AG04449 (cell line): Measurements from ENCODE around the gene COL19A1.

Source experiments
- CTCF ChIA-PET: fragments of 350-600 bp; formaldehyde crosslinking; extraction: SDS; loops from one replicate; lab custom pipeline; 2021; ENCODE audit warnings: antibody characterized with exemption; lab: Yijun Ruan, JAX
- POLR2A ChIA-PET: fragments of 400-600, 350-600 bp; formaldehyde crosslinking; extraction: SDS; loops from one replicate; lab custom pipeline; 2020; ENCODE audit warnings: antibody characterized with exemption, inconsistent platforms; lab: Yijun Ruan, JAX
- DNase-seq: peaks from one replicate; pipeline ENCODE4 v3.0.0-alpha.2; 2010; ENCODE audit warnings: low read depth, low spot score
- H3K4me3 ChIP-seq: 2 replicates; pipeline ENCODE4 v1.5.1; 2011; ENCODE audit warnings: low read depth, mild to moderate bottlenecking, control low read depth, low read length
- CTCF ChIP-seq: IDR thresholded peaks from one replicate; pipeline ENCODE4 v1.5.1; 2011; ENCODE audit warnings: mild to moderate bottlenecking, moderate library complexity, low read length, control low read depth, inconsistent platforms; ENCODE audit not compliant: insufficient read depth; ENCODE audit errors: missing control alignments

COL19A1 gene

GRCh38 chr6:69843189-69843588 lies 23.2 kb upstream of the COL19A1 start:
- H3K4me3 ChIP-seq: no peak overlapping the region
- ChIA-PET POLR2A (no interaction called here), CTCF (no interaction called here)
- DNase-seq: no peak
- TF ChIP-seq CTCF: no peak

- ChIA-PET POLR2A (no interaction called here), CTCF (no interaction called here)
- DNase-seq: no peak
- H3K4me3 ChIP-seq: no peak overlapping the region
- TF ChIP-seq CTCF: no peak
Measured at GRCh38 chr6:69846312-69846711, 20.0 kb upstream of the COL19A1 start.

GRCh38 chr6:69846770-69847491 lies 19.4 kb upstream of the COL19A1 start:
- H3K4me3 ChIP-seq: no peak overlapping the region
- POLR2A ChIA-PET: no interaction called here
- DNase-seq: no peak
- TF ChIP-seq CTCF: no peak
- CTCF ChIA-PET: no interaction called here

- TF ChIP-seq CTCF: no peak
- H3K4me3 ChIP-seq: no peak overlapping the region
- ChIA-PET CTCF (no interaction called here), POLR2A (no interaction called here)
- no peak for DNase-seq
Measured at GRCh38 chr6:69847492-69847788, 18.9 kb upstream of the COL19A1 start.

GRCh38 chr6:69848552-69848951 lies 17.8 kb upstream of the COL19A1 start:
- ChIA-PET CTCF (interaction anchor here (1.1 kb wide), 1 partner anchor 10 kb away, joined by 4 read pairs; no protein-coding TSS in a partner anchor), POLR2A (no interaction called here)
- TF ChIP-seq CTCF: no peak
- H3K4me3 ChIP-seq: no peak overlapping the region
- no peak for DNase-seq

- TF ChIP-seq CTCF: no peak
- no peak for DNase-seq
- H3K4me3 ChIP-seq: no peak overlapping the region
- POLR2A ChIA-PET: no interaction called here
- CTCF ChIA-PET: no interaction called here
Measured at GRCh38 chr6:69852706-69853105, 13.7 kb upstream of the COL19A1 start.
